HUES64 (cell line): ENCODE results near the gene IL1RAPL1.

Source experiments
- H3K27ac ChIP-seq: 2 replicates; pipeline ENCODE4 v1.7.0; 2013; ENCODE audit warnings: low read depth, low read length, inconsistent platforms
- H3K27me3 ChIP-seq: 2 replicates; pipeline ENCODE4 v1.6.1; 2013; ENCODE audit warnings: mild to moderate bottlenecking, low read length; ENCODE audit not compliant: insufficient read depth
- H3K36me3 ChIP-seq: 2 replicates; pipeline ENCODE4 v1.6.1; 2013; ENCODE audit warnings: mild to moderate bottlenecking, low read length; ENCODE audit not compliant: insufficient read depth
- H3K4me1 ChIP-seq: 2 replicates; pipeline ENCODE4 v1.6.1; 2013; ENCODE audit warnings: mild to moderate bottlenecking, low read length, moderate library complexity; ENCODE audit not compliant: insufficient read depth
- H3K4me3 ChIP-seq: 2 replicates; pipeline ENCODE4 v1.5.1; 2013; ENCODE audit warnings: mild to moderate bottlenecking, low read length, moderate library complexity
- H3K9ac ChIP-seq: 2 replicates; pipeline ENCODE4 v1.6.1; 2013; ENCODE audit warnings: mild to moderate bottlenecking, low read depth, low read length
- H3K9me3 ChIP-seq: 2 replicates; pipeline ENCODE4 v1.6.1; 2013; ENCODE audit warnings: low read depth, low read length; ENCODE audit not compliant: insufficient read depth
- WGBS: fragments of 150-250, 120-280 bp; methylation state at CpG from one replicate; pipeline ENCODE4 v1.1.7; 2013; ENCODE audit warnings: missing lambda C conversion rate; 5-methylcytosine and 5-hydroxymethylcytosine counted together

The IL1RAPL1 gene

DNA sequence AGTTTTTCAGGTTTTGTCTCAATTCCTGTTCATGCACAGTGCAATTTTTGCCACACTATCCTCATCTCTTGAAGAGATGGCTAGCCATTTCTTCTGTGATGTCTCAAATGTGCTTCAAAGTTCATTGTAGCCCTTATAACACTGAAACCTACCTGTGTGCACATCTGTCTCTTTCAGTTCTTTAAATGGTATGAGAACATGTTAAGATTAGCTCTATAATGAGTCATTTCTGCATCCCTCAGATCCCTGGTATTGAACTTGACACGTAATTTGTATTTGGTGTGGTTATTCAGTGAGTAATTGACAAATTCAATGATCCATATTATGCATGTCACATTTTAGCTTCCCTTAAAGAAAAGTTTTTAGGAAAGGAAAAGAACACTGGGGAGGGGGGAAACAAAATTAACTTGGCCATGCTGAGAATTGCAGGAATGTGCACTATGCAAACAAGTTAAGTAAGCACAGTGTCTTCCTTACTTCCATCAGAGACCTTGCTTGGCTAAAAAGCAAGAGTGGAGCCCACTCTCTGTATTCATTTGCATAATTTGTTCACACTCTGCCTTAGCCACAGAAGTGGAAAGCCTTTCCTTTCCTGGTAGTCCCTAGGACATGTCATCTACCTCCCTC, 968.3 kb downstream of the IL1RAPL1 start:
- Histone ChIP-seq H3K27ac (no peak overlapping the region), H3K9me3 (0 out of 2 replicates have a peak, but pooled peaks cover 10% of the 10 kb centered on the region), H3K9ac (no peak overlapping the region), H3K36me3 (no peaks in the 10 kb centered on the region), H3K27me3 (no peaks in the 10 kb centered on the region), H3K4me1 (no peaks in the 10 kb centered on the region; the same call in 1 of the 2 replicates), H3K4me3 (no peak overlapping the region)
- no CpG with 5 or more reads among the region's 1 CpG for WGBS

GRCh38 chrX:29560065-29560464, 972.8 kb downstream of the IL1RAPL1 start:
- no peak overlapping the region for H3K4me3 ChIP-seq
- no peak overlapping the region for H3K9ac ChIP-seq
- no peaks in the 10 kb centered on the region for H3K27me3 ChIP-seq
- 0 out of 2 replicates have a peak, but pooled peaks cover 10% of the 10 kb centered on the region for H3K9me3 ChIP-seq
- H3K4me1 ChIP-seq = no peaks in the 10 kb centered on the region
- H3K36me3 ChIP-seq = no peaks in the 10 kb centered on the region
- H3K27ac ChIP-seq = no peak overlapping the region
- no CpG with 5 or more reads among the region's 1 CpG for WGBS

GRCh38 chrX:29561417-29561816, 974.2 kb downstream of the IL1RAPL1 start:
- WGBS = 89% methylated on average over 1 of the region's 3 CpGs

GRCh38 chrX:29580560-29580959, 993.3 kb downstream of the IL1RAPL1 start:
- Histone ChIP-seq H3K27ac (no peak overlapping the region), H3K4me3 (no peak overlapping the region), H3K27me3 (no peaks in the 10 kb centered on the region), H3K36me3 (no peaks in the 10 kb centered on the region), H3K9ac (no peak overlapping the region), H3K9me3 (no peaks in the 10 kb centered on the region), H3K4me1 (no peaks in the 10 kb centered on the region)
- WGBS = no CpG with 5 or more reads among the region's 4 CpGs

More at GRCh38 chrX:29561417-29561816, 974.2 kb downstream of the IL1RAPL1 start:
- 0 out of 2 replicates have a peak, but pooled peaks cover 10% of the 10 kb centered on the region for H3K9me3 ChIP-seq
- H3K36me3 ChIP-seq = no peaks in the 10 kb centered on the region
- H3K4me1 ChIP-seq = no peaks in the 10 kb centered on the region
- no peak overlapping the region for H3K9ac ChIP-seq
- no peaks in the 10 kb centered on the region for H3K27me3 ChIP-seq
- H3K27ac ChIP-seq = no peak overlapping the region
- no peak overlapping the region for H3K4me3 ChIP-seq

DNA sequence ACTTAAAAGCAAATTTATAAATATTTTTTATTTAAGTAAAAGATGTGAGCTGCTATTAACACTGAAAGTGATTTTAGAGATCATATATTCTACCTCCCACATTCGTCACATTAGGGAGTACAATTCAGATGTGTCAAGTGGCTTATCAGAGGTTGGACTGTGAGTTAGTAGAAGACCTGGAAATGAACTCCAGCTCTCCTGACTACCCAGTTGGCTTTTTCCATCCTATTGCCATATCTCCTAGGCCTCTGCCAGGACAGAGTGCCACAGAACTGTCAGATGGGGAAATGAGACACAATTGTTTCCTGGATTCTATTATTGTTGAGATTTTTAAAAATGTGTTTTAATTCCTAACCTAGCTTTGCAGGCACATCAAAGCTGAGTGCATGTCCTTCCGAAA, 994.0 kb downstream of the IL1RAPL1 start:
- no peaks in the 10 kb centered on the region for H3K36me3 ChIP-seq
- H3K27ac ChIP-seq = no peak overlapping the region
- H3K9me3 ChIP-seq = no peaks in the 10 kb centered on the region
- H3K27me3 ChIP-seq = no peaks in the 10 kb centered on the region
- 100% methylated on average over 1 of the region's 2 CpGs for WGBS
- H3K9ac ChIP-seq = no peak overlapping the region
- H3K4me1 ChIP-seq = no peaks in the 10 kb centered on the region
- no peak overlapping the region for H3K4me3 ChIP-seq

GRCh38 chrX:29587107-29587506, 999.9 kb downstream of the IL1RAPL1 start:
- no peaks in the 10 kb centered on the region for H3K36me3 ChIP-seq
- H3K27me3 ChIP-seq = no peaks in the 10 kb centered on the region
- H3K9me3 ChIP-seq = no peaks in the 10 kb centered on the region
- no peak overlapping the region for H3K4me3 ChIP-seq
- H3K9ac ChIP-seq = no peak overlapping the region
- 85% methylated on average over 2 of the region's 2 CpGs for WGBS
- H3K27ac ChIP-seq = no peak overlapping the region
- H3K4me1 ChIP-seq = no peaks in the 10 kb centered on the region

DNA sequence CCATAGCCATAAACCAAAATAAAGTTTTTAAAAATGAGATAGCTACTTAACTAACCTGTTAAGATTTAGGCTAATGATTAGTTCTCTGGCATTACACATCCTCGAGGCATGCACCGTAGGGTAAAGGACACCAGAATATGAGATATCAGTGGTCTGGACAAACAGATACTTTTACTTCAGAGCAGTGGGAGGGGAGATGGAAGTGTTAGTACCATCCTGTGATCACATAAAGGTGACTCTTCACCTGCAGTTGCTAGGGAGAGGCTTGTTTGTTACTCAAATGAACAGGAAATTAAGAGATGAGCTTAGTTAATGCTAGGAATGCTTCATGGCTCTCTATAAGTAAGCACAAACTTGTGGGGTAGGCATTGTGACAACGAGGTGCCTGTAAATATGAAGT, 1003.7 kb downstream of the IL1RAPL1 start:
- Histone ChIP-seq H3K4me3 (no peak overlapping the region), H3K27me3 (no peaks in the 10 kb centered on the region), H3K36me3 (no peaks in the 10 kb centered on the region), H3K4me1 (no peaks in the 10 kb centered on the region), H3K9ac (no peak overlapping the region), H3K9me3 (no peaks in the 10 kb centered on the region), H3K27ac (no peak overlapping the region)
- 93% methylated on average over 3 of the region's 3 CpGs for WGBS

GRCh38 chrX:29604381-29604780, 1017.1 kb downstream of the IL1RAPL1 start:
- Histone ChIP-seq H3K27ac (no peak overlapping the region), H3K4me1 (no peaks in the 10 kb centered on the region), H3K4me3 (no peak overlapping the region), H3K36me3 (no peaks in the 10 kb centered on the region), H3K9ac (no peak overlapping the region), H3K9me3 (no peaks in the 10 kb centered on the region), H3K27me3 (no peaks in the 10 kb centered on the region)
- WGBS = 97% methylated on average over 6 of the region's 7 CpGs

- Histone ChIP-seq H3K9me3 (no peaks in the 10 kb centered on the region), H3K27ac (no peak overlapping the region), H3K9ac (no peak overlapping the region), H3K27me3 (no peaks in the 10 kb centered on the region), H3K4me3 (no peak overlapping the region), H3K36me3 (no peaks in the 10 kb centered on the region), H3K4me1 (no peaks in the 10 kb centered on the region)
- WGBS = 90% methylated on average over 3 of the region's 3 CpGs
These were observed 1030.0 kb downstream of the IL1RAPL1 start for GRCh38 chrX:29617276-29617675.

GRCh38 chrX:29617725-29618124, 1030.5 kb downstream of the IL1RAPL1 start:
- no peaks in the 10 kb centered on the region for H3K4me1 ChIP-seq
- no peaks in the 10 kb centered on the region for H3K36me3 ChIP-seq
- WGBS = 77% methylated on average over 4 of the region's 4 CpGs
- H3K27me3 ChIP-seq = no peaks in the 10 kb centered on the region
- no peak overlapping the region for H3K9ac ChIP-seq
- no peaks in the 10 kb centered on the region for H3K9me3 ChIP-seq
- no peak overlapping the region for H3K27ac ChIP-seq
- no peak overlapping the region for H3K4me3 ChIP-seq

DNA sequence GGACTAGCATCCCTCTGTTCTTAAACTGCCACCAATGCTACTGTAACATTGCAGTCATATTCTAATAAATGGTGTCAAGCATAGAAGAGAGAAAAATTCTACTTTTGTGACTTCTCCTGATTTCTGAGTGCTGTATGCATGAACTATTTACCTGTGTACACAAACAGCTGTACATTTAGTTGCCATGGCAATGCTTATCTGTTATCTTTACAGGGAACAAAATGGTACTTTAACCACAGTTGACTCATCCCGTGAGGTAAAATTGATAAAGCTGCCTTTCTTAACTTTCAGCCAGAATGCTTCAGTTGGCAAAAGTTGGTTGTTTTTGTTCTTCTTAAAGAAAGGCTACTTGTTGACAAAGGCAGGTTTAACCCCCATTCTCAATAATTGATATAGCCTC, 1040.6 kb downstream of the IL1RAPL1 start:
- Histone ChIP-seq H3K4me3 (no peak overlapping the region), H3K27ac (no peak overlapping the region), H3K36me3 (no peaks in the 10 kb centered on the region), H3K27me3 (no peaks in the 10 kb centered on the region), H3K9ac (no peak overlapping the region), H3K9me3 (no peaks in the 10 kb centered on the region), H3K4me1 (no peaks in the 10 kb centered on the region)
- 86% methylated on average over 1 of the region's 1 CpG for WGBS

GRCh38 chrX:29634516-29634915, 1047.3 kb downstream of the IL1RAPL1 start:
- no CpG with 5 or more reads among the region's 2 CpGs for WGBS
- Histone ChIP-seq H3K9ac (no peak overlapping the region), H3K36me3 (no peaks in the 10 kb centered on the region), H3K4me1 (no peaks in the 10 kb centered on the region), H3K27me3 (no peaks in the 10 kb centered on the region), H3K4me3 (no peak overlapping the region), H3K9me3 (no peaks in the 10 kb centered on the region), H3K27ac (no peak overlapping the region)
